SHP77 (cell line): ENCODE data around the gene TMPRSS13.
"Not testable (repeated sequence)": the region's sequence is repeated elsewhere in the genome, so short reads cannot be mapped to it uniquely, and the experiment has no call there.

ENCODE experiments used
- DNase-seq, 2 experiments: peaks; one replicate each; lab custom pipeline; 2025; lab: John Stamatoyannopoulos, UW

Gene TMPRSS13

GRCh38 chr11:117929142-117929915 lies at the start of gene TMPRSS13:
TSS of gene TMPRSS13 (minus strand) at chr11:117929402. CDS start at chr11:117929307, 95 bp downstream.
- DNase-seq = no peak

DNA sequence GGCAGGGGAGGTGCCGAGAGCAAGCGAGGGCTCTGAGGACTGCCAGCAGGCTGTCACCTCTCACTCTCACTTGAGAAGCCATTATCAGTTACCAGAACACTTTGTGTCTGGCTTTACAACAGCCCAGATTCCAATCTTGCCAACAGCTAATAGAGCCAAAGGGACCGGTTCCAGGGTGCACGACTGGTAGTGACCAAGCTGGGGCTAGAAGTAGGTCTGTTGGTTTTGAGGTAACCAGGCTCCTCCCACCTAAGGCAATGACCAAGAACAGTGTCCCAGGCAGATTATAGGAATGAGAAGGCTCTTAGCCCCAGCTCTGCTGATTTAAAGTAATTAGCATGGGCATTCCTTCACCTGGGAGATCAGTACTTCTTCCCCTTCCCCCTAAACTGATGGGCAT lies 49.8 kb upstream of the TMPRSS13 start:
- no peak for DNase-seq

DNA sequence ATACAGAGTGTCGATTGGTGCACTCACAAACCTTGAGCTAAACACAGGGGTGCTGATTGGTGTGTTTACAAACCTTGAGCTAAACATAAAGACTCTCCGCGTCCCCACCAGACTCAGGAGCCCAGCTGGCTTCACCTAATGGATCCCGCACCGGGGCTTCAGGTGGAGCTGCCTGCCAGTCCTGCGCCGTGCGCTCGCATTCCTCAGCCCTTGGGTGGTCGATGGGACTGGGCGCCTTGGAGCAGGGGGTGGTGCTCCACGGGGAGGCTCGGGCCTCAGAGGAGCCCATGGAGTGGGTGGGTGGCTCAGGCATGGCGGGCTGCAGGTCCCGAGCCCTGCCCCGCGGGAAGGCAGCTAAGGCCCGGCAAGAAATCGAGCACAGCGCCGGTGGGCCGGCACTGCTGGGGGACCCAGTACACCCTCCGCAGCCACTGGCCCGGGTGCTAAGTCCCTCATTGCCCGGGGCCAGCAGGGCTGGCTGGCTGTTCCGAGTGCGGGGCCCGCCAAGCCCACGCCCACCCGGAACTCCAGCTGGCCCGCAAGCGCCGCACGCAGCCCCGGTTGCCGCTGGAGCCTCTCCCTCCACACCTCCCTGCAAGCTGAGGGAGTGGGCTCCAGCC lies 49.2 kb upstream of the TMPRSS13 start:
- DNase-seq = not testable (repeated sequence)

- DNase-seq = not testable (repeated sequence)
These were observed 48.5 kb upstream of the TMPRSS13 start for GRCh38 chr11:117977612-117978264.

DNA sequence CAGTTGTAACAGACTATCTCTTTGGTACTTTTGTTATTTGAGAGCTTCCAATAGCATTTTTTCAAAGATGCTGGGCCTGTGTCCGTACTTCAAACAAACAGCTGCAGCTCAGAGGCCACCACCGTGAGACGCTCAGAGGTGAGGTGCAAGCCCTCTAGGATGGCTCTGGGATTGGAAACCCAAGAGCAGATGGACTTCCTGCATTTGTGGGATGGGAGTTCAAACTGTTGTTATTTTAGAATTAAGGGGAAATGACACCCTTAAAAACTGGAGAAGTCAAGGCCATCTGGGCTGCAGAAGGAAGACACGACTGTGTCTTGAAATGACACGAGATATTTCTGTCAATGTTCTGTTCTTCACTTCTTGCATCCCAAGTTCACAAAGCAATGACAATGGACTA lies 47.8 kb upstream of the TMPRSS13 start:
- DNase-seq = no peak

DNA sequence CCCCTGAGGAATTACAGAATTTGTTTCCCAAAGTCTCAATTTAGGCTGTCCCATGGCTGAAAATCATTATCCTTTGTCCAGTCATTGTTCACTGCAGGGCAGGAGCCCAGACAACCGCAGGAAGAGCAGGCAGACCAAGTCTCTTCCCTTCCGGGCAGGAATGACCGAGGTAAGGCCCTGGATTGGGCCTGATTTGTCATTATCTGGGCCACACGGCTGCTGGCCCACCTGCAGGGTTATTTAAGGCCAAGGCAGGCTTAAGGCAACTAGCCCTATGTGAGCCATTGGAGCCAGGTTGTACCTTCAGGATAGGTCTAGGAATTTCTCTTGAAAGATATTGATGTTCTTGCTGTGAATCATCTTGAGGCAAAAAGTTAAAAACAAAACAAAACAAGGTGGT lies 47.2 kb upstream of the TMPRSS13 start:
- no peak for DNase-seq

DNA sequence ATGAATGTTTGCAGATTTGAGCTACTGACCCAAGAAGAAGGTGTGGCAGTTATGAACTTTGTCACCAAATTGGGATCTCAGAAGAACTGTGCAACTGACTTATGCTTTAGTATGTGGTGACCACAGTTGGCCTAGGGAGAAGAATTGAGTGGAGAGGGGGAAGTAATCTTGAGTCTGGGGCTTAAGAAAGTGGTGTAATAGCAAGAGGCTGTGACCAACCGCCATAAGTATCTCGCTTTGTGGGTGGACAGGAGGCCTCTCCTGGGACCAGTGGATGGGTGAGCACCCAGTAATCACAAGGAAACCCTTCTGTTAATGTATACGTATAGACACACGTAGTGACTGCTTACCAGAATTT lies 44.3 kb upstream of the TMPRSS13 start:
- DNase-seq = no peak

DNA sequence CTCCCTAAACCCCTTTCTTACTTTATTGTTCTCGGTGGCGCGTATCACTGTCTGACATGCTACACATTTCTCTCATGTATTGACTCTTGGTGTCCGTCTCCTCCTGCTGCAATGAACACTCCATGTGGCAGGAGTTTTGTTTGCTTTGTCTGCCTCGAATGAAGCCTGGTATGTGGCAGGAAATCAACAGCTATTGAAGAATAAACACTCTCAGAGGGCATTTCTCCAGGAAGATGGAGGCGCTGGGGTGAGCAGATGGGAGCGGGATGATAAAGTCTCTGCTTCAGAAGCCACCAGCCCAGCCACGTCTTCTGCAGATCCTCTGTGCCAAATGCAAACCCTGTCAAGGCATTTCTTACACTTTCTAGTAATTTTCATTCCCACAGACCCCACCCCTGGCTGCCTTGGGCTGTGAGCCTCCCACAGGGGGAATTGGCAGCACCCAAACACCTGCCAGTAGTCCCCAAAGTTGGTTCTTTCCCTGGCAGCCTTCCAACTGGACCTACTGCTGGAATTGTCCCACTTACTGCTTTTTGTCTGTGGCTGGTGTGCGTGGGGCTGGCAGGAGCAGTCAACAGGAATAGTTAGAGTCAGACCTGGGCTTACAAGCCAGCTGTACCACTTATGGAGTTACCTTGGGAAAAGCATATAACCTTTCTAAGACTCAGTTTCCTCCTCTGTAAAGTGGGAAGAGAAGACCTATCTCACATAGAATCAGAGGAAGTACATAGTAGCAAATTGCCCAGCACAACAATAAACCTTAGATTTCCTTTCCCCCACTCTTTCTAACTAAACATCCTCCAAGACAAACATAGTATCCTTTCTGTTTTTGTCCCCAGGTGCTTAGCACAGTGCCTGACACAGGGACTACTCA lies 43.7 kb upstream of the TMPRSS13 start:
- DNase-seq = no peak

DNA sequence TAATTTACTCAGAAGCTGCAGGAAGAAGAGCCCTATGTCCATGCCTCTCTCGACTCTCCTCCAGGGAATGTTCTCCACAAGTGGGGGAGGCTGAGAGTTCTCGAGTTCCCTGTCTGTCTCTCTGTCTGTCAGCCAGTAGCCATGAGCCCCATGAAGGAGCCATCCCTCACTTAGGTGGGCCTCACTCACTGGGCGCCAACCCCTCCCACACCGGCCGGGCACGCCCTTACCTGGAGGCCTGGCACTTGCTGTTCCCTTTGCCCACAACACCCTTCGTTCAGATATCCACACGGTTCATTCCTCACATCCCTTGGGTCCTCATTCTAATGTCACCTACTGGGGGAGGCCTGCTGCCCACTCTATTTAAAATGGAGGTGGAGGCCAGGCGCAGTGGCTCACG lies 42.8 kb upstream of the TMPRSS13 start:
- no peak for DNase-seq

DNA sequence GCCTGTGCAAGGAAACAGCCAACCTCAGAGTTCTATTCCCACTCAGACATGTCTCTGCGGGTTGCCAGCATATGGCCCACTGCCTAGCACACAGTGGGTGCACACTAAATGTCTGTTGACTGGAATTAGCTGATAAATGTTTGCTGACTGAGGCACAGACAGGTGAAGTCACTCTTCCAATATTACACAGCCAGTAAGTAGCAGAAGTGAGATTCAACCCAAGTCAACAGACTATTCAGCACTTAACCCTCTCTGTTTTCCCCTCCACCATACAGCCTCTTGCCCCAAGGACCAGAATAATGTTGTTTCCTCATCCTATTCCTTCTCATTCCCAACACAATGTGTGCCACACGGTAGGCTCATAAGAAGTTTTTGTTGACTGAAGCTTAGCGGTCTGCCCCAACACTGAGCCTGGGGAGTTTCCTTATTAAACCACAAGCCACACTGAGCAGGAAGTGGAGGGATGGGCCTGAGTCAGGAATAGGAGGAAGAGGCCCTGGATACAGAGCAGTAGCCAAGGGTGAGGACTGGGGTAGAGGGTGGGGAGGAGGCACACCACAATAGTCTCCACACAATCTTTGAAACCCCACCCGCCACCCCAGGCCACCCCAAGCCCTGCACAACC lies 41.3 kb upstream of the TMPRSS13 start:
- DNase-seq = no peak

DNA sequence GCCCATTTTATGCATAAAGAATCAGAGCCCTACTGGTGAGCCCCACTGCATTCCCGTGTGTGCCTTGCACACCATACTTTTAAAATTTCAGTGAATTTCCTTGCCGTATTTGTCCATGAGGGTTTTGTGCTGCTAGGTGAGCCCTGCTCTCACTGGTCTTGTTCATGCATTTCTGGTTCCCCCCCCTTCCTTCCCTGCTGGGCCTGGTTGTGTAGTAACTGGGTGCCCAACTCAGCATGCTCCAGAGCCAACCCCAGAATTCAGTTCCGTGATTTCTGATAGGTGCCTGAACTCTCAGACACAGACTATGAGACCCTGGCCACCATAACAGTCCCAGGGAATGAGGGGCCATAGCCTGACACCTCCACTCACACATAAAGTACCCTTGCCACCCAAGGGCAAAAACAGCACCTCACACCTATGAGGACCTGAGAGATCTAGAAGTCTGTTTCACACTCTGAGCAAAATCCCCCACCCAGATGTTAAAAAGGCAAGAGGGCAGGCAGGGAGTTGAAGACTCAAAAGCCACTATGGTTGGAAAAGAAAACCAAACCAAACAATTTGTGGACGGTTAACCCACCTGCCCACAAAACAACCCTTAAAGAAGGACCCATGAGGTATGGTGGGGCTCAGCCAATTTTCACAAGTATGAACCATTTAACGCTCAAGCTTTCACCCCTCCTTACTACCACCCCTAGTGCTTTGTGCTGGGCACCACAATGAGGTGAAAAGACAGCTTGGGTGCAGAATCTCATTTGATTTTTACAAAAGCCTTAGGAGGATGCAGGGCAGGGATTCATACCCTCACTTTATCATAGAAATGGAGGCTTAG lies 40.2 kb upstream of the TMPRSS13 start:
- DNase-seq = no peak

- DNase-seq = no peak
These were observed 37.7 kb upstream of the TMPRSS13 start for GRCh38 chr11:117966908-117967307.

DNA sequence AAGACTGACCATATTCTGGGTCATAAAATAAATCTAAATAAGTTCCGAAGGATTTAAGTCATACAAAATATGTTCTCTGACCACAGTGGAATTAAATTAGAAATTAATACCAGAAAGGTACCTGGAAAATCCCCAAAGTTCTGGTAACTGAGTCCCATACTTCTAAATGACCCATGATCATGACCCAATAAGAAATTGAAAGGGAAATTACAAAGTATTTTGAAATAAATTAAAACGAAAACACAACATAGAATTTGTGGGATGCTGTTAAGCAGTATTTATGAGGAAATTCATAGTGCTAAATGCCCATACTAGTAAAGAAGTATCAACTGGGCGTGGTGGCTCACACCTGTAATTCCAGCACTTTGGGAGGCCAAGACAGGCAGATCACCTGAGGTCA lies 33.6 kb upstream of the TMPRSS13 start:
- no peak for DNase-seq

- no peak for DNase-seq
These were observed 32.7 kb upstream of the TMPRSS13 start for GRCh38 chr11:117961896-117962295.

- DNase-seq = no peak
These were observed 31.2 kb upstream of the TMPRSS13 start for GRCh38 chr11:117960406-117960805.

- no peak for DNase-seq
These were observed 30.4 kb upstream of the TMPRSS13 start for GRCh38 chr11:117959438-117960149.

DNA sequence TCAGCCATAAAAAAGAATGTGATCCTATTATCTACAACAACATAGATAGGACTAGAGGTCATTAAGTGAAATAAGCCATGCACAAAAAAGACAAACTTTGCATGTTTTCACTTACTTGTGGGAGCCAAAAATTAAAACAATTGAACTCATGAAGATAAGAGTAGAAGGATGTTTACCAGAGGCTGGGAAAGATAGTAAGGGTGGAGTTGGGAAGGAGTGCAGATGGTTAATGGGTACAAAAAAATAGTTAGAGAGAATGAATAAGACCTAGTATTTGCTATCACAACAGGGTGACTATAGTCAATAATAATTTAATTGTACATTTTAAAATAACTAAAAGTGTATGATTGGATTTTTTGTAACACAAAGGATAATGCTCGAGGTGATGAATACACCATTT lies 29.7 kb upstream of the TMPRSS13 start:
- DNase-seq = no peak

- DNase-seq = no peak
These were observed 23.9 kb upstream of the TMPRSS13 start for GRCh38 chr11:117953024-117953671.
